OCI-LY1 (cell line): ENCODE data around the gene FBXW12.

ENCODE experiments used
- H2AFZ ChIP-seq: fragments of 200-600 bp; sonication (generic), shearing (Covaris generic); 2 replicates; pipeline ENCODE4 v1.6.0; 2014; ENCODE audit warnings: antibody characterized with exemption, mild to moderate bottlenecking, low read length
- H3F3A ChIP-seq: fragments of 200-600 bp; sonication (generic), shearing (Covaris generic); 2 replicates; pipeline ENCODE4 v1.6.0; 2014; ENCODE audit warnings: mild to moderate bottlenecking, antibody characterized with exemption, low read length, moderate library complexity; ENCODE audit not compliant: insufficient read depth
- H3K27ac ChIP-seq: fragments of 200-600 bp; sonication (generic); 2 replicates; pipeline ENCODE4 v1.5.1; 2014; ENCODE audit warnings: low read length, mixed run types, mild to moderate bottlenecking, low read depth; ENCODE audit not compliant: poor library complexity, severe bottlenecking
- H3K27me3 ChIP-seq: fragments of 200-600 bp; sonication (generic); 2 replicates; pipeline ENCODE4 v1.6.0; 2014; ENCODE audit warnings: antibody characterized with exemption, mild to moderate bottlenecking, low read length, moderate library complexity; ENCODE audit not compliant: insufficient read depth
- H3K36me3 ChIP-seq: fragments of 200-600 bp; sonication (generic); 2 replicates; pipeline ENCODE4 v1.6.1; 2014; ENCODE audit warnings: mild to moderate bottlenecking, antibody characterized with exemption, low read length, moderate library complexity, mixed read lengths; ENCODE audit not compliant: insufficient read depth
- H3K4me1 ChIP-seq: fragments of 200-600 bp; sonication (generic); 2 replicates; pipeline ENCODE4 v1.5.1; 2014; ENCODE audit warnings: mild to moderate bottlenecking, low read length, moderate library complexity; ENCODE audit not compliant: insufficient read depth, severe bottlenecking
- H3K4me2 ChIP-seq: fragments of 200-600 bp; sonication (generic), shearing (Covaris generic); 2 replicates; pipeline ENCODE4 v1.6.1; 2014; ENCODE audit warnings: low read length
- H3K4me3 ChIP-seq: fragments of 200-600 bp; sonication (generic); 2 replicates; pipeline ENCODE4 v1.5.1; 2014; ENCODE audit warnings: low read length, low read depth, mild to moderate bottlenecking, mixed read lengths; ENCODE audit not compliant: poor library complexity, severe bottlenecking
- H3K79me2 ChIP-seq: fragments of 200-600 bp; shearing (Covaris generic); 2 replicates; pipeline ENCODE4 v1.6.1; 2016; ENCODE audit warnings: mixed run types, low read length, mixed read lengths; ENCODE audit not compliant: insufficient read depth
- H3K9ac ChIP-seq: fragments of 200-600 bp; sonication (generic), shearing (Covaris generic); 2 replicates; pipeline ENCODE4 v1.6.1; 2014; ENCODE audit warnings: mild to moderate bottlenecking, low read length, mixed read lengths
- H3K9me2 ChIP-seq: fragments of 200-600 bp; sonication (generic), shearing (Covaris generic); 2 replicates; pipeline ENCODE4 v1.6.1; 2014; ENCODE audit warnings: low read depth, mild to moderate bottlenecking, low read length, mixed read lengths
- H3K9me3 ChIP-seq: fragments of 200-600 bp; shearing (Covaris generic); 2 replicates; pipeline ENCODE4 v1.6.1; 2014; ENCODE audit warnings: low read length, mixed read lengths
- H4K20me1 ChIP-seq: fragments of 200-600 bp; sonication (generic), shearing (Covaris generic); 2 replicates; pipeline ENCODE4 v1.6.0; 2016; ENCODE audit warnings: mild to moderate bottlenecking, low read length; ENCODE audit not compliant: insufficient read depth
- EZH2 ChIP-seq: fragments of 200-600 bp; sonication (generic), shearing (Covaris generic); IDR thresholded peaks from 2 replicates; pipeline ENCODE4 v1.8.0; 2017; ENCODE audit warnings: borderline replicate concordance, mixed run types, mild to moderate bottlenecking, antibody characterized with exemption, low read length, moderate library complexity, mixed read lengths
- TF ChIP-seq, protein P1 (sequence below): fragments of 200-600 bp; sonication (generic), shearing (Covaris generic); IDR thresholded peaks from 2 replicates; pipeline ENCODE4 v1.5.1; 2017; ENCODE audit warnings: mild to moderate bottlenecking, antibody characterized with exemption, low read length, moderate library complexity, mixed read lengths

The FBXW12 gene

GRCh38 chr3:48432411-48433371, 60.7 kb downstream of the FBXW12 start:
- H3K27ac ChIP-seq, result no peak overlapping the region
- no peak overlapping the region for H3K4me3 ChIP-seq
- peaks cover 31% of the 10 kb centered on the region for H3K4me1 ChIP-seq
- no peaks in the 10 kb centered on the region for H3K9me2 ChIP-seq
- TF ChIP-seq, protein P1, sequence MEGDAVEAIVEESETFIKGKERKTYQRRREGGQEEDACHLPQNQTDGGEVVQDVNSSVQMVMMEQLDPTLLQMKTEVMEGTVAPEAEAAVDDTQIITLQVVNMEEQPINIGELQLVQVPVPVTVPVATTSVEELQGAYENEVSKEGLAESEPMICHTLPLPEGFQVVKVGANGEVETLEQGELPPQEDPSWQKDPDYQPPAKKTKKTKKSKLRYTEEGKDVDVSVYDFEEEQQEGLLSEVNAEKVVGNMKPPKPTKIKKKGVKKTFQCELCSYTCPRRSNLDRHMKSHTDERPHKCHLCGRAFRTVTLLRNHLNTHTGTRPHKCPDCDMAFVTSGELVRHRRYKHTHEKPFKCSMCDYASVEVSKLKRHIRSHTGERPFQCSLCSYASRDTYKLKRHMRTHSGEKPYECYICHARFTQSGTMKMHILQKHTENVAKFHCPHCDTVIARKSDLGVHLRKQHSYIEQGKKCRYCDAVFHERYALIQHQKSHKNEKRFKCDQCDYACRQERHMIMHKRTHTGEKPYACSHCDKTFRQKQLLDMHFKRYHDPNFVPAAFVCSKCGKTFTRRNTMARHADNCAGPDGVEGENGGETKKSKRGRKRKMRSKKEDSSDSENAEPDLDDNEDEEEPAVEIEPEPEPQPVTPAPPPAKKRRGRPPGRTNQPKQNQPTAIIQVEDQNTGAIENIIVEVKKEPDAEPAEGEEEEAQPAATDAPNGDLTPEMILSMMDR, result peak; percentile 35; the same call in 1 of the 2 replicates
- TF ChIP-seq EZH2, result no peak
- no peak overlapping the region for H3K9ac ChIP-seq
- H2AFZ ChIP-seq, result no peak overlapping the region
- H3K79me2 ChIP-seq, result no peaks in the 10 kb centered on the region
- H3K4me2 ChIP-seq, result no peak overlapping the region
- H3K36me3 ChIP-seq, result peaks cover 45% of the 10 kb centered on the region
- no peaks in the 10 kb centered on the region for H3K27me3 ChIP-seq
- H3F3A ChIP-seq, result no peaks in the 10 kb centered on the region
- H3K9me3 ChIP-seq, result no peaks in the 10 kb centered on the region
- H4K20me1 ChIP-seq, result no peaks in the 10 kb centered on the region

DNA sequence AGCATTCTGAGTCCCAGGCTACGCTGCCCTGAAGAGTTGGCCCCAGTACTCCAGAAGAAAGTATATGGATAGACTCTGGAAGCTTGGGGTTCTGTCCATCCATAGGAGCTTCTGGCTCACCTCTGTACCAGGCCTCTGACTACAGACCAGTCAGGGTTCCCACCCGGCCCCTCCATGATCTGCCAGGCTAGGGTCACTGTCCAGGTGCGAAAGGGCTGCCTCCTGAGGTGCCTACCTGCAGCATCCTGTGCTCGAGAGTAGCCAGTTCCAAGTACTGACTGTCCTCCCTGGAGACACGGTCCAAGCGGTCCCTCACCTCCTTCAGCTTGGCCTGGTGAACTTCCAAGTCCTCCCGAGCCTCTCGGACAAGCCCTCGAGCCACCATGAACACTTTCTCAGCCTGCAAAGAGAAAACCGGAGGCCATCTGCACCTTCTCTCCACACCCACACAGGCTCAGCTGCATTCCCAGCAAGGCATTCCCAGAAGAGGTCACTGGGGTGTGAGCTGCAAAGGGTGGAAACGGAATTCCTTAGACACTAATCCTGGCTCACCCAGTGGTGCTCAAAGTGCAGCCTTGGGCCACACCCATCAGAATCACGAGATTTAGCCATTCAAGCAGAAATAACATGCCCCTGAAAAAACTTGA, 61.6 kb downstream of the FBXW12 start:
- Histone ChIP-seq H3K4me1 (peaks cover 40% of the 10 kb centered on the region), H3K9me2 (no peaks in the 10 kb centered on the region), H3K79me2 (no peaks in the 10 kb centered on the region), H3K27ac (no peak overlapping the region), H3K9ac (no peak overlapping the region), H3K27me3 (no peaks in the 10 kb centered on the region), H3F3A (no peaks in the 10 kb centered on the region), H3K4me2 (no peak overlapping the region), H4K20me1 (no peaks in the 10 kb centered on the region), H3K9me3 (no peaks in the 10 kb centered on the region), H3K4me3 (no peak overlapping the region), H2AFZ (no peak overlapping the region), H3K36me3 (peaks cover 45% of the 10 kb centered on the region)
- no peak for TF ChIP-seq EZH2
- TF ChIP-seq, protein P1, result no peak

- H3K4me2 ChIP-seq, result no peak overlapping the region
- H3K4me1 ChIP-seq, result peaks cover 43% of the 10 kb centered on the region
- H3K79me2 ChIP-seq, result no peaks in the 10 kb centered on the region
- peaks cover 45% of the 10 kb centered on the region for H3K36me3 ChIP-seq
- H3K4me3 ChIP-seq, result no peak overlapping the region
- H3K27me3 ChIP-seq, result no peaks in the 10 kb centered on the region
- no peak overlapping the region for H2AFZ ChIP-seq
- TF ChIP-seq, protein P1, result no peak
- no peak for TF ChIP-seq EZH2
- no peaks in the 10 kb centered on the region for H3F3A ChIP-seq
- no peaks in the 10 kb centered on the region for H3K9me2 ChIP-seq
- H4K20me1 ChIP-seq, result no peaks in the 10 kb centered on the region
- H3K9me3 ChIP-seq, result no peaks in the 10 kb centered on the region
- no peak overlapping the region for H3K27ac ChIP-seq
- H3K9ac ChIP-seq, result no peak overlapping the region
Measured at GRCh38 chr3:48434591-48435222, 62.7 kb downstream of the FBXW12 start.
